OCI-LY3 (cell line): ENCODE results near the gene ROBO1.
"Not testable (repeated sequence)": the region's sequence is repeated elsewhere in the genome, so short reads cannot be mapped to it uniquely, and the experiment has no call there.

Source experiments
- H2AFZ ChIP-seq: fragments of 200-600, 300-600 bp; shearing (Covaris generic); 2 replicates; pipeline ENCODE4 v1.6.0; 2014; ENCODE audit warnings: antibody characterized with exemption, low read depth, low read length
- H3K27ac ChIP-seq: fragments of 200-600, 300-600 bp; sonication (generic); 2 replicates; pipeline ENCODE4 v1.5.1; 2014; ENCODE audit warnings: mild to moderate bottlenecking, low read length, moderate library complexity, mixed read lengths
- H3K27me3 ChIP-seq: fragments of 200-600, 300-600 bp; sonication (generic); 2 replicates; pipeline ENCODE4 v1.6.1; 2014; ENCODE audit warnings: low read depth, low read length, mixed read lengths
- H3K36me3 ChIP-seq: fragments of 200-600, 300-600 bp; sonication (generic); replicated peaks from 2 replicates; pipeline ENCODE3; 2014; ENCODE audit warnings: low read depth, low read length, mixed read lengths
- H3K4me1 ChIP-seq: fragments of 300-600, 200-600 bp; sonication (generic); 2 replicates; pipeline ENCODE4 v1.6.1; 2014; ENCODE audit warnings: low read length, mixed read lengths
- H3K4me2 ChIP-seq: fragments of 200-600, 300-600 bp; sonication (generic); 2 replicates; pipeline ENCODE4 v1.6.1; 2014; ENCODE audit warnings: low read length, mixed read lengths
- H3K4me3 ChIP-seq: fragments of 300-600, 200-600 bp; sonication (generic); 2 replicates; pipeline ENCODE4 v1.5.1; 2014; ENCODE audit warnings: antibody characterized with exemption, mild to moderate bottlenecking, low read length, moderate library complexity
- H3K79me2 ChIP-seq: fragments of 300-600, 200-600 bp; shearing (Covaris generic); 2 replicates; pipeline ENCODE4 v1.6.1; 2014; ENCODE audit warnings: mild to moderate bottlenecking, low read length, mixed read lengths
- H3K9ac ChIP-seq: fragments of 300-600, 200-600 bp; shearing (Covaris generic); 2 replicates; pipeline ENCODE4 v1.6.0; 2014; ENCODE audit warnings: mild to moderate bottlenecking, low read length, moderate library complexity
- H3K9me3 ChIP-seq: fragments of 200-600, 300-600 bp; shearing (Covaris generic); 2 replicates; pipeline ENCODE4 v1.6.1; 2014; ENCODE audit warnings: low read length, mixed read lengths; ENCODE audit not compliant: insufficient read depth
- H4K20me1 ChIP-seq: fragments of 200-600, 300-600 bp; sonication (generic); 2 replicates; pipeline ENCODE4 v1.6.1; 2016; ENCODE audit warnings: low read length, mixed read lengths; ENCODE audit not compliant: insufficient read depth
- CTCF ChIP-seq: fragments of 200-600, 300-600 bp; sonication (generic); IDR thresholded peaks from 2 replicates; pipeline ENCODE4 v1.5.1; 2014; ENCODE audit warnings: antibody characterized with exemption, low read length, low read depth
- EZH2phosphoT487 ChIP-seq: fragments of 200-600 bp; shearing (Covaris generic); IDR thresholded peaks from 2 replicates; pipeline ENCODE4 v1.6.1; 2018; ENCODE audit warnings: antibody characterized with exemption, mixed run types, low read depth

The ROBO1 gene

GRCh38 chr3:79514069-79514468 is 253.7 kb downstream of the ROBO1 start:
- Histone ChIP-seq H3K79me2 (no peaks in the 10 kb centered on the region), H3K4me2 (no peak overlapping the region), H4K20me1 (no peaks in the 10 kb centered on the region), H3K9me3 (no peaks in the 10 kb centered on the region), H3K4me3 (no peak overlapping the region), H2AFZ (peak overlapping the region; percentile 26), H3K27ac (no peak overlapping the region), H3K36me3 (no peaks in the 10 kb centered on the region), H3K4me1 (no peaks in the 10 kb centered on the region), H3K27me3 (no peaks in the 10 kb centered on the region), H3K9ac (no peak overlapping the region)
- TF ChIP-seq CTCF, result no peak
- no peak for TF ChIP-seq EZH2phosphoT487

GRCh38 chr3:79506751-79507150 is 261.0 kb downstream of the ROBO1 start:
- Histone ChIP-seq H3K27me3 (no peaks in the 10 kb centered on the region), H3K9me3 (no peaks in the 10 kb centered on the region), H3K36me3 (no peaks in the 10 kb centered on the region), H3K4me3 (no peak overlapping the region), H3K4me1 (no peaks in the 10 kb centered on the region), H3K4me2 (no peak overlapping the region), H2AFZ (no peak overlapping the region), H3K9ac (no peak overlapping the region), H3K79me2 (no peaks in the 10 kb centered on the region), H3K27ac (no peak overlapping the region), H4K20me1 (no peaks in the 10 kb centered on the region)
- TF ChIP-seq EZH2phosphoT487, result no peak
- TF ChIP-seq CTCF, result no peak

- H4K20me1 ChIP-seq, H3K36me3 ChIP-seq, H2AFZ ChIP-seq, H3K27ac ChIP-seq, H3K9ac ChIP-seq, H3K9me3 ChIP-seq, H3K27me3 ChIP-seq, H3K4me1 ChIP-seq, H3K79me2 ChIP-seq, H3K4me3 ChIP-seq, H3K4me2 ChIP-seq: not testable (repeated sequence)
Measured at GRCh38 chr3:79502216-79502681, 265.5 kb downstream of the ROBO1 start.

- Histone ChIP-seq H3K79me2 (no peaks in the 10 kb centered on the region), H4K20me1 (no peaks in the 10 kb centered on the region), H3K36me3 (no peaks in the 10 kb centered on the region), H3K27ac (no peak overlapping the region), H3K9me3 (no peaks in the 10 kb centered on the region), H3K4me1 (no peaks in the 10 kb centered on the region), H3K4me3 (no peak overlapping the region), H3K27me3 (no peaks in the 10 kb centered on the region), H3K4me2 (no peak overlapping the region), H3K9ac (no peak overlapping the region), H2AFZ (no peak overlapping the region)
- TF ChIP-seq CTCF (peak; percentile 85), EZH2phosphoT487 (no peak)
Measured at GRCh38 chr3:79497447-79498111, 270.2 kb downstream of the ROBO1 start.
